CD4-positive, alpha-beta T cell (primary cell): ENCODE data around the gene PTH1R. TPM values are rescaled to one million over a fixed set of nuclear protein-coding genes. Genes with fewer than 3 reads are reported as not detected.

ENCODE experiments used
- ATAC-seq: fragments of 200-7000 bp; cut with Tn5 transposase; one replicate; pipeline ENCODE4 v1.10.0; 2022; ENCODE audit warnings: mild to moderate bottlenecking; ENCODE audit not compliant: poor library complexity
- CTCF ChIA-PET: fragments of 350-600 bp; sonication (Branson Sonifier 250); formaldehyde crosslinking; loops from one replicate; lab custom pipeline; 2021; ENCODE audit warnings: antibody characterized with exemption, inconsistent platforms; lab: Charles Lee
- POLR2A ChIA-PET: fragments of 350-600 bp; sonication (Branson Sonifier 250); formaldehyde crosslinking; loops from one replicate; lab custom pipeline; 2021; ENCODE audit warnings: antibody characterized with exemption, inconsistent platforms; lab: Charles Lee
- DNase-seq, 14 experiments: peaks; one replicate each; pipeline ENCODE4 v3.0.0-alpha.2; 2013 to 2020; ENCODE audit warnings: mixed read lengths in 2 of 14
- H3K27ac ChIP-seq, 2 donors: one replicate each; pipeline versions ENCODE4 v1.5.1 to v1.7.0; 2013; ENCODE audit warnings: low read length in 2 of 2, low read depth in 1 of 2, mild to moderate bottlenecking in 1 of 2
- H3K27me3 ChIP-seq, 2 experiments: 1 replicate in 1 of 2; 2 replicates in 1 of 2; pipeline versions ENCODE4 v1.6.1 to v1.7.0; 2013; ENCODE audit warnings: low read length in 2 of 2, control low read depth in 1 of 2, mild to moderate bottlenecking in 1 of 2, moderate library complexity in 1 of 2; ENCODE audit not compliant: insufficient read depth in 2 of 2, control insufficient read depth in 1 of 2
- H3K36me3 ChIP-seq: one replicate; pipeline ENCODE4 v1.6.1; 2013; ENCODE audit warnings: low read length, control low read depth; ENCODE audit not compliant: insufficient read depth
- H3K4me1 ChIP-seq: one replicate; pipeline ENCODE4 v1.6.1; 2013; ENCODE audit warnings: low read length, control low read depth; ENCODE audit not compliant: insufficient read depth
- H3K4me3 ChIP-seq: one replicate; pipeline ENCODE4 v1.5.1; 2013; ENCODE audit warnings: mild to moderate bottlenecking, low read length, moderate library complexity
- H3K9me3 ChIP-seq, 2 experiments: 1 replicate in 1 of 2; 2 replicates in 1 of 2; pipeline versions ENCODE4 v1.6.1 to v1.7.0; 2013; ENCODE audit warnings: low read length in 2 of 2, mild to moderate bottlenecking in 2 of 2, control low read depth in 1 of 2, moderate library complexity in 1 of 2; ENCODE audit not compliant: control insufficient read depth in 1 of 2, insufficient read depth in 1 of 2
- H3K27ac Mint-ChIP-seq: one replicate; pipeline ENCODE4 v1.8.0; 2020; ENCODE audit warnings: mixed read lengths
- H3K27me3 Mint-ChIP-seq: one replicate; pipeline ENCODE4 v1.8.0; 2021; ENCODE audit warnings: mixed read lengths
- H3K36me3 Mint-ChIP-seq: one replicate; pipeline ENCODE4 v1.8.0; 2021; ENCODE audit warnings: low read depth, mixed read lengths
- H3K4me1 Mint-ChIP-seq: one replicate; pipeline ENCODE4 v1.8.0; 2021; ENCODE audit warnings: low read depth, mixed read lengths
- H3K4me3 Mint-ChIP-seq: one replicate; pipeline ENCODE4 v1.8.0; 2020; ENCODE audit warnings: mild to moderate bottlenecking, mixed read lengths
- H3K9me3 Mint-ChIP-seq: one replicate; pipeline ENCODE4 v1.8.0; 2020; ENCODE audit warnings: mixed read lengths
- CTCF ChIP-seq: fragments of 200-600 bp; IDR thresholded peaks from one replicate; pipeline ENCODE4 v1.8.0; 2022; ENCODE audit warnings: antibody characterized with exemption, mild to moderate bottlenecking
- intact Hi-C, 2 experiments: fragments of 100-400 bp; cut with DNase I in 1 of 2; cut with micrococcal nuclease in 1 of 2; formaldehyde crosslinking; loops; one replicate each; pipeline versions ENCODE4 v1.15.1 to v1.9.0; 2023 to 2025; cut with DNase I, micrococcal nuclease
- total RNA-seq, 174 experiments: library from RNA in 2 of 174; stranded (reverse) in 2 of 174; gene quantifications; one replicate each; pipeline ENCODE4 v1.2.3 and lab custom pipeline; 2021 to 2026

The PTH1R gene
- total RNA-seq, 2 experiments from 2014 or later = not detected

- TF ChIP-seq CTCF = no peak
- ATAC-seq (no peak), DNase-seq (no peak)
- H3K9me3 ChIP-seq = no peaks in the 10 kb centered on the region
- Mint-ChIP-seq H3K36me3 (peaks cover 64% of the 10 kb centered on the region), H3K4me3 (no peak overlapping the region), H3K27ac (no peak overlapping the region), H3K9me3 (no peaks in the 10 kb centered on the region), H3K4me1 (peaks cover 16% of the 10 kb centered on the region), H3K27me3 (no peaks in the 10 kb centered on the region)
- no peak overlapping the region for H3K4me3 ChIP-seq
- ChIA-PET POLR2A (no interaction called here), CTCF (no interaction called here)
- no peak overlapping the region for H3K27ac ChIP-seq
- intact Hi-C loops = no loop called here
- H3K36me3 ChIP-seq = peaks cover 42% of the 10 kb centered on the region
- peaks cover 6% of the 10 kb centered on the region for H3K4me1 ChIP-seq
- H3K27me3 ChIP-seq = no peaks in the 10 kb centered on the region
Measured at GRCh38 chr3:46916799-46917198, 39.3 kb downstream of the PTH1R start.

DNA sequence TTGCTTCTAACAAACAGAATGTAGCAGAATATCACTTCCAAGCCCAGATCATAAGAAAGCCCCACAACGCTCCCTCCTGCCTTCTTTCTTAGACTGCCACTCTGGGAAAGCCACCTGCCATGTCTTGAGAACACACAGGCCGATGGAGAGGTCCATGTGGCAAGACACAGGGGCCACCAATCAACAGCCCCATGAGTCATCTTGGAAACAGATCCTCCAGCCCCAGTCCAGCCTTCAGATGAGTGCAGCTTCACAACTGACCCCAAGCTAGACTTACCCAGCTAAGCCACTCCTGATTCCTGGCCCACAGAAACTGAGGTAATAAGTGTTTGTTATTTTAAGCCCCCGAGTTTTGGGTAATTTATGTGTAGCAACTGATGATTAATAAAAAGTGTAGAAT, 39.7 kb downstream of the PTH1R start:
- Mint-ChIP-seq H3K36me3 (peaks cover 67% of the 10 kb centered on the region), H3K27ac (no peak overlapping the region), H3K9me3 (no peaks in the 10 kb centered on the region), H3K4me1 (peaks cover 16% of the 10 kb centered on the region), H3K27me3 (no peaks in the 10 kb centered on the region), H3K4me3 (no peak overlapping the region)
- intact Hi-C loops = no loop called here
- Histone ChIP-seq H3K27ac (no peak overlapping the region), H3K9me3 (no peaks in the 10 kb centered on the region), H3K36me3 (peaks cover 46% of the 10 kb centered on the region), H3K4me3 (no peak overlapping the region), H3K27me3 (no peaks in the 10 kb centered on the region), H3K4me1 (peaks cover 6% of the 10 kb centered on the region)
- no peak for TF ChIP-seq CTCF
- POLR2A ChIA-PET = no interaction called here
- ATAC-seq (no peak), DNase-seq (no peak)
- CTCF ChIA-PET = no interaction called here

DNA sequence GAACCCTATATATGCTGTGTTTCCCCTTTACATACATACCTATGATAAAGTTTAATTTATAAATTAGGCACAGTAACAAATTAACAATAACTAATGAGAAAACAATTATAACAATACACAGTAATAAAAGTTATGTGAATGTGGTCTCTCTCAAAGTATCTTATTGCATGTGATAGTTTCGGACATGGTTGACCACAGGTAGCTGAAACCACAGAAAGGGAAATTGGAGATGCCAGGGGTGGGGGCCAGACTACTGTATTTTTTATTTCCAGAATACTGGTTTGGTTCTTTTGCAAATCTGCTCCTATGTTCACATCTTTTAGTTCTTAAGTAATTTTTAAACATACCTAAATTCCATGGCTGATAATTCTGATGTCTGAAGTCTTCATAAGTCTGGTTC, 40.7 kb downstream of the PTH1R start:
- ChIA-PET POLR2A (no interaction called here), CTCF (interaction anchor here (0.5 to 2.2 kb wide), 3 partner anchors 9 to 115 kb away, joined by 3 to 8 read pairs (median 5); no protein-coding TSS in a partner anchor)
- DNase-seq = no peak

More for the DNA sequence above, 40.7 kb downstream of the PTH1R start:
- Mint-ChIP-seq H3K27me3 (no peaks in the 10 kb centered on the region), H3K9me3 (no peaks in the 10 kb centered on the region), H3K36me3 (peaks cover 76% of the 10 kb centered on the region), H3K27ac (peak overlapping the region; percentile 29), H3K4me3 (no peak overlapping the region), H3K4me1 (peaks cover 16% of the 10 kb centered on the region)
- no peak for ATAC-seq
- intact Hi-C loops = no loop called here
- H3K4me1 ChIP-seq = peaks cover 6% of the 10 kb centered on the region
- no peak for TF ChIP-seq CTCF
- H3K27ac ChIP-seq = no peak overlapping the region
- no peak overlapping the region for H3K4me3 ChIP-seq
- no peaks in the 10 kb centered on the region for H3K27me3 ChIP-seq
- H3K9me3 ChIP-seq = no peaks in the 10 kb centered on the region
- H3K36me3 ChIP-seq = peaks cover 56% of the 10 kb centered on the region
